Skeletal muscle cell (primary cell): Measurements from ENCODE around the gene PAK5.
A peak's percentile ranks its signal among the peaks of the same experiment; 100 is the strongest.

ENCODE experiments used
- DNase-seq: peaks from one replicate; pipeline ENCODE4 v3.0.0-alpha.2; 2010; ENCODE audit warnings: low read depth
- H3K4me3 ChIP-seq: 2 replicates; pipeline ENCODE4 v1.5.1; 2011; ENCODE audit warnings: low read depth, mild to moderate bottlenecking, control low read depth, low read length, moderate library complexity

Gene PAK5

DNA sequence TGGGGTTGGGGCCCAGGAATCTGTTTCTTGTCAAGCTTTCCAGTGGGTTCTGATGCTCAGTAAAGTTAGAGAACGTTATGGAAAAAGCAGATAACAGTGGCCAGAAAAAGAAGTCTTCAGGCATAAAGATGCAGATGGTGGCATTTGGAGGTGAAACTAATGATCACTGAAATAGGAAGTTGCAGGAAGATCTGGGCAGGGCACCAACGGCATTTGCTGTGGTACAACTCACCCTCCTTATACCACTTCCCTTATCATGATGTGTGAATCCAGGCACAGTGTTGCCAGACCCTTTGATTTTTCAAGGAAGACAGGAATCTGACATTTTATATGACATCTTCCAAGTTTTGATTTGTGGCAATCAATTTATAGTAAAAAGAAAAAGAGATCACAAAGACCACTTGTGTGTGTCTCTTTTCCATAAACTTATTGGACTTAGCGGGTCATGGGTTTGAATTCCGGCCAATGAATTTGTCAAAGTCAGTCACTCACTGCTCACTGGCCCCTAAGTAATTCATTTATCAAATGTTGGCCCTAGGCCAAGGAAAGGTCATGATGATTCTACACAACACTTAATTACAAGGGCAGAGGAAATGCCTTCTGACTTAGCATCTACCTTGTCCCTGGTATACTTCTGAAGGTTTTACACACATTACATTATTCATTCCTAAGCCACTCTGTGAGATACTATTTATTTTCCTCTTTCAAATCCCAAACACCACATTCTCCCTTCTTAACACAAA lies 286.9 kb downstream of the PAK5 start:
- H3K4me3 ChIP-seq = no peak overlapping the region
- DNase-seq = no peak

DNA sequence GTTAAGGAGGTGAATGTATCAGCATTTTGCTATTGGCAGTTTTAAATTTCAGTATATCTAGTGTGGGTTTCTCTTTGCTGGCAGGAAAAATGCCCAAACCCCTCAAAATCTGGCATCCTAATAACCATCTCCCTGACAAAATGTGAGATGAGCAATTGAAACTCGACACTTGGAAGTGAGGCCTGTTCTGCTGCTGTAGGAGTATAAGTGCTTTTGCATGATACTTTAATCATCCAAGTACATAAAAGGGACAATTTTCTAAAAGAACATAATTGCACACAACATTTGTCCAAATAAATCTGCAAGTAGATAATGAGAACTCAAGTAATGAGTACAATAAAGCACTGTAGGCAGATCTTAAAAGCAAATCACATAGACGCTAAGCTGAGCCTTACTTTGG lies 288.0 kb downstream of the PAK5 start:
- no peak for DNase-seq
- H3K4me3 ChIP-seq = no peak overlapping the region

DNA sequence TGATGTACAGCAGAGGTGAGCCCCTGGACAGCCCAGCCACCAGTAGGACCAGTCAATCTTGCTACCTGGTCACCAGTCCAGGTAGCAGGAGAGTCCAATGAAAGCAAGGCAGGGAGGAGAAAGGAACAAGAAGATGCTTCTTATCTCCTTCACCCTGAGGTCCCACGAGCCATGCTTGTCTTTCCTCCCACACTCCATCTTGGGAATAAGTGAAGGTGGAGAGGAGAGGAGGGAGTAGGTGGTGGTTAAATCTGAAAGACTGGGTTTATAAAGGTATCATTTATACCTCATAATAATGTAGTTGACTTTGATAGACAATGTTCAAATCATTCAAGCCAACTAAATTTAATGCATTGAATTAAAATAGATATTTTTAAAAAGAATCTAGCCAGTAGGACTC lies 288.6 kb downstream of the PAK5 start:
- no peak for DNase-seq
- H3K4me3 ChIP-seq = no peak overlapping the region

DNA sequence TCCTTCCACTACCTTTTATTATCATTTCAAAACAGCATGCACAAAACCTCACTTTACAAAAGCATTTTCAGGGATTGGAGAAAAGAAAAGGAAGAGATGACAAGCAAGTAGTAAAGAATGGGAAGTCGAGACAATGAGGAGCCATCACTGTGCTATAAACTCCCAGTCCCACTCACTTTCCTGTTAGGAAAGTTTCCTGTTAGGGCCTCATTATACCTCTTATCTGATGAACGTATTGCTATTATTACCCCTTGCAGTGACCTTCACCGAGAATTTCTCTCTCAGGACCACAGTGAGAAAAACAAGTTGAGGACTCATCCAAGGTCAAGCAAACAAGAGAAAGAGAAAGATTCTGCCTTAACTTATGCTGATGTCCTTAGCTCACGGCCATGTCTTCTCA lies 295.7 kb downstream of the PAK5 start:
- no peak for DNase-seq
- no peak overlapping the region for H3K4me3 ChIP-seq

DNA sequence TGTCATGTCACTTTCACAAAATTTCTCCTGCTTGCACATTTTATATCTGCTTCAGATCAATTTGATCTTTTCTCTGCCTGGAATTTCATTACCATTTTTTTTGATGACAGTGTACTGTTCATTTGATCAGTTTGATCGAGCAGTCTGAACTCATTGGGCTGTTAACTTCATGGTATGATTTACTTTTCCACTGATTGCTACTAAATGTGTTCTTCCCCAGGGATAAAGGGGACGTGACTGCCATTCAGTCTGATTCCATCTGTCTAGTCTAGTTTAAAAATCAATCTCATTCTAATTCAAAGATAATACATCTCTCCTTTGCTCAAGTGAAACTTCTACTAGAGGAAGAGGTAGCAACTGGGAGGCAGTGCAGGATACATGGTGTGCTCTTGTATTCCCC lies 303.4 kb downstream of the PAK5 start:
- no peak for DNase-seq
- no peak overlapping the region for H3K4me3 ChIP-seq

DNA sequence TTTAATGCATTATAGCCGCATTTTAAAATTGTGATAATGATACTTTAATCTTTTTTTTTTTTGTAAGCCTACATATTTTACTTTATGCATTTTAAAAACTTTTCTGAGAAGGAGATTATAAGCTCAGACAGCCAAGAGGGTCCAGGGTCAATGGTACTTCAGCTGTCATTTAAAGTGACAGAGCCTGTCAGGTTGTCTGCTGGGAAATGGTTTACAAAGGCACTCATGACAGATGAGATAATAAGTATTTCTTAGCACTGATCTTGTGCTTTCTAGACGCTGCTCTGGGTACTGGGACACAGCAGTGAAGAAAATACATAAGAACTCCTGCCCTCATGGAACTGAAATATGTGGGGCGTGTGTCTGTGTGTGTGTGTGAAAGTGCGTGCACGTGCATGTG lies 304.9 kb downstream of the PAK5 start:
- no peak for DNase-seq
- no peak overlapping the region for H3K4me3 ChIP-seq

DNA sequence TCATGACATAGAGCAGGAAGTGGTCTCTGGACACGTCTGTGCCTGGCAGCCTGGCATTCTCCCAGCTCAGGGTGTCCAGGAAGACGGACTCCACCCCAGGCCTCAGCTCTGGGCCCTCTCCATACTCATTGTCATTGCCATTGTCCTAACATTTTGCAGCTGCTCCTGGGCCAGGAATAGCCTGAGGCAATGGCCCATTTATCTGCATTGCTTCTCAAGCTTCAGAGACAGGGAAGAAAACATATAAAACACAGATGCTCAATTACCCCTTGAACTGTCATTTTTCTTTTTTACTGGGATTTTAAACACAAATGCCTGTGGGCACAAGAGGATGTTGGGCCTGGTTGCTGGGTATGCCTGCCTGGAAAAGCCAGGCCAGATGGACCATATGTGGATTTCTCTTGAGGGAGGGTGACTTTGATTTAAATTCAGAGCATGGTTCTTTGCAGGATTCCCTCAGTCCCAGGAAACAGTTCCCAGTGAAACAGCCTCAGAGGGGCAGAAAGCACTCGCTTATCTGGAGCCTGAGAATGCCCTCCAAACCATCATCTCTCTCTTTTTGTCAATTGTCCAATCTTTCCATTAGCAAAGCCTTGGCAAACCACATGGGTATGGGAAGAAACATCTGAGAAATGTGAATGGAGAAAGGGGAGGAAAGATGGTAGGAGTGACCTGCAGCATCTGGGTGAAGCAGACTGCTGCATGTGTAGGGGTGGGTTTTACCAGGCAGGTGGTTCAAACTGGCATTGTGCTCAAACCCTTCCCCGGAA lies 306.6 kb downstream of the PAK5 start:
- no peak for DNase-seq
- H3K4me3 ChIP-seq = no peak overlapping the region

DNA sequence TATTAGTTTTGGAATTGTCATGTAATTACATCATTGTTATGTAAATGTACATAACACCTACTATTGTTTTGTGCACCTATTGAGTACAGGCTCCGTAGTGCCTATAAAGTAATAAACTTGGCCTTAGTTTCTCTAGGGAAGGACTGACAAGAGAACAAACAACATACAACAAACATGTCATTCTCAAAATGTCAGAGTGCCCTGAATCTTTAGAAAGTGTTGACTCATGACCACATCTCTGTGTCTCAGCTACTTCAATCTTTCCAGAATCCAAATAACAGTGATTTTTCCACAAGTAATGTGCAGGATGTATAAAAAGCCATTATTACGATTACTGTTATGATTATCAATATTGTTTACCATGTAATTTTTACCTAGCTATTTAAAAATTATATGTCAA lies 307.3 kb downstream of the PAK5 start:
- no peak overlapping the region for H3K4me3 ChIP-seq
- DNase-seq = no peak

DNA sequence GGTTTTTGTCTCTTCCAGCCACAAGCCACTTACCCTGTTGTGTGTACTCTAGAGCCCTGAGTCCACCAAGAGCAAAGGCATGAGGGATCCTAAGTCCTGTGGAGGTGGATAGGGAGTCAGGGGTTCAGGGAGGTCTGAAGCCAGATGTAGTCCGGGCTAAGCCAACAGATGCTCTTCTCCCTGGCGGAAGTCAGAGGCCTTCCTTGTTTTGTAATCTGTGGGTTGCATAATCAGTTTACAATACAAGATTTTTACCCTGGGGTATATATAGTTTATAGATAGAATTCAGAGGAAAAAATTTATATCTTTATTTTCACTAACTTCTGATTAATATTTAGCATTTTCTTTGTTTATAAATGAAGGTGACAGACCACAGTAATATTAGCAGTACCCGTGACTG lies 315.2 kb downstream of the PAK5 start:
- no peak for DNase-seq

DNA sequence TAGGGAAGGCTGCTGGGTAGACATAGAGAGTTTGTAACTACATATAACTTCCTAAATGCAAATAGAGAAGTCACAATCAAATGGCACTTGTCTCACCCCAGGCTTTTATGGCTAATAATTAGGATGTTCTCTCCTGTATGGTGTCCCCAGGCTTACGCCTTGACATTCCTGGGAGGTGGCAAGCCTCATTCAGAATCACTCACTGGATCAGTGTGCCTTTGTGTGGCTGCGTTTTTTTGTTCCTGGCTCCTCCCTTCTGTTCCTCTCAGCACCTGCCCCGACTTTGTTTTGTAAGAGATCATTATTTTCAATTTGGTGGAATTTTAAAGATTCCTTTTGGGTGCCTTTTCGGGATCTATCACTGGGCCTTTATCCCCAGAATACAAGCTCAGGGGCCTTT lies 318.8 kb downstream of the PAK5 start:
- no peak overlapping the region for H3K4me3 ChIP-seq
- DNase-seq = no peak

More for the DNA sequence above, 315.2 kb downstream of the PAK5 start:
- H3K4me3 ChIP-seq = no peak overlapping the region

DNA sequence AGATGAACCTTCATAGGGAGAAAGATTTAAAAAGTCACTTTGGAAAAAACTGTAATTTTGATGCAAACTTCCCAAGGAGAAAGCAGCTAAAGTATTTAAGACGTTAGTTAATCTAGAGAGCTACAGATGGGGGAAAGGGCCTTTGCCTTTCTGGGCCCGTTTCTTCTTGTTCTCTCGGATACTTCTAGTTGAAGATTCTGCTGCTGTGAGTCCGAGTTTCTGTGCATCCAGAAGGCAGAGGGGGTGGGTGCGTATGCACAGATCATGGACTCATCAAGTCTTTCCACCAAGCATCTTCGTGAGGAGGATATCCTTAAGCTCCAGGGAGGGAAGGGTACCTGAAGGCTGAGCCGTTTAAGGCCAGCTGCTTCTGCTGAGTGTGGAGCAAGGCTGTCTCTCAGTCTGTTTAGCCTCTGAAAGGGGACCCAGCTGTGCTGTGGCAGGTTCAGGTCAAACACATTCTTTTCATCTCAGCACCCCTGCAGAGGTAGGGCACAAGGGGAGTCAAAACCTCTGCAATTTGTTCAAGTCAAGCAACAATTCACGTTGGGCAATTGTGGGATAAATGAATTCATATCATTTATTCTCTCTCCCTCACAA lies 320.2 kb downstream of the PAK5 start:
- DNase-seq = no peak
- no peak overlapping the region for H3K4me3 ChIP-seq

DNA sequence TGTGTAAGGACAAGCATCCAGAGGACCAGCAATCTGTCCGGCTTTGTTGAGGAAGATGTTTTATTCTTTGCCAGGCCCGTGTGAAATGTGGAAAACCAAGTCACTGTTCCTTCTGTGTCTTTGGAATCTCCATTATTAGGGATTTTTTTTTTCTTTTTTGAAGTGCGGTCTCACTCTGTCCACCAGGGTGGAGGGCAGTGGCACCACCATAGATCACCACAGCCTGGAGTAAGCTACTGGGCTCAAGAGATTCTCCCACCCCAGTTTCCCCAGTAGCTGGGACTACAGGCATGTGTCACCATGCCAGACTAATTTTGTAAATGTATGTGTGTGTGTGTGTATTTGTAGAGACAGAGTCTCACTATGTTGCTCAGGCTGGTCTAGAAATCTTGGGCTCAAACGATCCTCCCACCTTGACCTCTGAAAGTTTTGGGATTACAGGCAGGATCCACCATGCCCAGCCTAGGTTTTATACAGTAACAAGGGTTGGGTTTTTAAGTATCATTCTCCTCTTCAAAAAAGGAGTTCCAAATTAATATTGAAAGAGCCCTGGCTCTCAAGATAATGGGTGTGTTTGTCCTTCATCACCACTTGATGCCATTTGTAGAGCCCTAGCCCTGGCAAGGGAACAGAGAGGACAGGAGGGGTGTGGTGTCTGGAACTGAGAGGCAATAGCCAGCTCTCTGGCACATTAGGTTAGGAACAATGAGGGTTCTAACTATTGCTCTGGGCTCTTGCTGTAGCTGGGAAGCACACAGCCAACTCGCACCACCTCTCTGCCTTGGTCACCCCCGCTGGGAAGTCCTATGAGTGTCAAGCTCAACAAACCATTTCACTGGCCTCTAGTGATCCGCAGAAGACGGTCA lies 321.3 kb downstream of the PAK5 start:
- DNase-seq = no peak
- no peak overlapping the region for H3K4me3 ChIP-seq

DNA sequence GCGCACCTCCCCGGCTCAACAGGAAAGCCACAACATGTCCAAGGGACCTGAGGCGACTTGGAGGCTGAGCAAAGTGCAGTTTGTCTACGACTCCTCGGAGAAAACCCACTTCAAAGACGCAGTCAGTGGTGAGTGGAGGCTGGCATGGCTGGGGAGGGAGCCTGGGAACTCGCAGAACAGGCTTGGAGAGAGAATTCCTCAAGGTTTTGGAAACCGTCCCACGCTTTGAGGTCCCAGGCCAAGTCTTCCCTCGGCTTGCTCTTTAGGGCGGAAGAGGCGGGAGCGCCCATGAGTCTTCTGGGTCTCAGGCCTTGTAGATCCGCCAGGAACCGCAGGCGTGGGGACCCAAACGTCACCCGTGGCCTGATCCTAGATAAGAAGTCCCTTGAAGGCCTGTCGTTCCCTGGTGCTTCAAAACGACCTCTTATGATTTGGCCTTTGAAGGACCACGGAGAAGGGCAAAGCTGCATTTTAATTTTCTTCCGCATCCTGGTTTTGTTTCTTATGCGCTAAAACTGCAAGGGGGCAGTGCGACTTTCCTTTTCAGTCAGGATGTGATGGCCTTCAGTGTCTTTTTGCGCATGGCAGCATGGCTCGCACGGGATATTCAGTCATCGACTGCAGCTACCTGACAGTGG lies 322.5 kb downstream of the PAK5 start:
- DNase-seq = no peak
- H3K4me3 ChIP-seq = no peak overlapping the region

DNA sequence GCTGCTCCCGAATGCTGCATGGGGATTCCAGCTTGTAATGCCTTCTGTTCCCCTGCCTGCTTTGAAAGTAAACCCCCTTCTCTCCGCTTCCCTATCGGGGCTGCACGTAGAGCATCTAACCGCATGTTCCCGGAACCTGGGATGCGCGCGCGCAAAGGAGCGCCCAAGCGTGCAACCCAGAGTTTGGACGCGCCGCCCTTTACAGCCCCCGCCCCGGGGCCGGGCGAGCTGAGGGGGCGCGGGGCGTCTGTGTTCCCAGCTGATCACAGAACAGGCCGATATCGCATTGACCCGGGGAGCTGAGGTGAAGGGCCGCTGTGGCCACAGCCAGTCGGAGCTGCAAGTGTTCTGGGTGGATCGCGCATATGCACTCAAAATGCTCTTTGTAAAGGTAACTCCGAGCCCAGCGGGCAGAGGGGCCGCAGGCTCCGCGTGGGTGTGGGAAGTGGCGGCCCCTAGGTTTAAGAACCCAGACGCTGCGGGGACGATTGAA lies 323.1 kb downstream of the PAK5 start:
- DNase-seq = no peak

DNA sequence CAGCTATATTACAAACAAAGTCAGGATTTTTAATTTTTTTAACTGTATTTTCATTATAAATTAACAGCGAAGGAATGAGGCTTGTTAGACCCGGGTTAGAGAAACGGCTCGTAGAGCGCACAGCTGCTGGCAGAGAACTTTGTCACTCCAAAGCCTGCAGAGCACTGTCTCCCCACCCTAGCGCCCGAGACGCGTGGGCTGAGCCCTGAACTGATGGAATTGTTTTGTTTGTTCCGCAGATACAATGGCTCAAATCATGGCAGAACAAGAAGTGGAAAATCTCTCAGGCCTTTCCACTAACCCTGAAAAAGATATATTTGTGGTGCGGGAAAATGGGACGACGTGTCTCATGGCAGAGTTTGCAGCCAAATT lies 323.7 kb downstream of the PAK5 start:
- DNase-seq = no peak
- H3K4me3 ChIP-seq = no peak overlapping the region

More for the DNA sequence above, 323.1 kb downstream of the PAK5 start:
- no peak overlapping the region for H3K4me3 ChIP-seq

DNA sequence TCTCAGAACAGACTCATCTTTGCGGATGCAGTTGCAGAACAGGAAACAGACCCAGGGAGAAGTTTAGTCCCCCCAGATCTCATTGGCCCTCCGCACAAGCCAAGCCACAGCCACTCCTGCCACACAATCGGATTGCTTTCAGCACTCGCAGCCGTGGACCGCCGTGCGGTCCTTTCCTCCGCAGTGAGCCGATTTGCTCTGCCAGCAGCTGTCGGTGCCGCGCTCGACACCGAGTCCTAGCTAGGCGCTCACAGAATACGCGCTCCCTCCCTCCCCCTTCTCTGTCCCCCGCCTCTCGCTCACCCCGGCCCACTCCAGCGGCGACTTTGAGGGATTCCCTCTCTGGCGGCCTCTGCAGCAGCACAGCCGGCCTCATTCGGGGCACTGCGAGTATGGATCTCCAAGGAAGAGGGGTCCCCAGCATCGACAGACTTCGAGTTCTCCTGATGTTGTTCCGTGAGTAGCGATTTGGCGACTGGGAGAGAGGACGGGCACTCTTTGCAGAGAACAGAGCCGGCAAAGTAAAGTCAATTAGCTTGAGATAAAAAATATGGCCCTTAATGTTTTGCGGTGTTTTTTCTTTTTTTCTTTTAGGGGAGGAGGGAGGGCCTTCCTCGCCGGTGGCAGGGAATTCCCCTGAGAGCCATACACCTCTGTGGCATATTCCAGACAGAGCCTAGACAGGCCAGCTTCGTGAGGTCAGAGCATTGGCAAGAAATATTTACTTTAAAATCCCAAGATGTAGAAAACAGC lies 324.2 kb downstream of the PAK5 start, which contains the start of gene LAMP5:
TSS of gene LAMP5 (plus strand) at position 130 of the 753 bp plus-strand sequence. CDS start at position 393, 263 bp downstream.
- peak within 1 kb of the TSS; percentile 20 for H3K4me3 ChIP-seq
- DNase-seq = no peak

DNA sequence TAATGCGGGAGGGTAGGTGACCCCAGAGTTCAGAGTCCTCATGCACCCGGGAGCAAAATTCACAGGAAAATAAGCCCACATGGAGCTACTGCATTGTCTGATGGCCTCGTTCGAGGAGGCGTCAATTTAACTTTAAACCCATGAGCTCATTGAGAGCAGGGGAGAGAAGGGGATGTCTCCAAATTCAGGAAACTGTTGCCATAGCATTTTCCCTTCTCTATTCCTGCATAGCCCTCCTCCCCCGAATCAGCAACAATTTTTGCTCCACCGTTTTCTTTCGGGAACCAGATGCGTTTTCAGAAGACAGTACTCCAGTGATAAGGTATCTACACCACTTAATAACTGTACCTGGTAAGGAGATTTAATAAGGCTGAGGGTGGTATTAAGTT lies 324.8 kb downstream of the PAK5 start:
- DNase-seq = no peak
- no peak overlapping the region for H3K4me3 ChIP-seq

DNA sequence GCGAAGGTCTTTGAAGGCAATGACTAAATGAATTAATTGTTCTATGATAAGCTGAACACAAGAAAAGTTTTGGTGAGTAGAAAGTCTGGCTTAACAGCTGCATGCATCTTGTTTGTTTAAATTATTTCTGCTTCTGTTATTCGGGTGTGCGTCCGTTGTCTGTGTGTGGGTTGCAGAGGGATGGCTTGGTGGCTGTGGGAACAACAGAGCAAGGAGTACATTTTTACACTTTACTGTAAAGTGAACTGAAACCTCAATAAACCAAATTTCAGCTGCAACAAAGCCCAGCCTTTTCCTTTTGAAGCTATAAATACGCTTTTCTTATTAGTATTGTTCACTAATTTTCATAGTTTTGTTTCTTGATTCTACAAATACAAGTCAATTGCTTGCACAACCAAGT lies 328.0 kb downstream of the PAK5 start:
- DNase-seq = no peak
- H3K4me3 ChIP-seq = no peak overlapping the region
